Loucy (cell line): Measurements from ENCODE around the gene CPEB3.

Source experiments
- H2AFZ ChIP-seq: fragments of 200-600 bp; sonication (generic); 2 replicates; pipeline ENCODE4 v1.6.0; 2016; ENCODE audit warnings: antibody characterized with exemption, mild to moderate bottlenecking, low read length, moderate library complexity
- H3F3A ChIP-seq: fragments of 200-600 bp; 2 replicates; pipeline ENCODE4 v1.6.0; 2016; ENCODE audit warnings: antibody characterized with exemption, low read depth, mild to moderate bottlenecking
- H3K27me3 ChIP-seq: fragments of 200-600 bp; sonication (generic); 2 replicates; pipeline ENCODE4 v1.6.1; 2014; ENCODE audit warnings: low read length, mild to moderate bottlenecking; ENCODE audit not compliant: insufficient read depth, poor library complexity, severe bottlenecking
- H3K36me3 ChIP-seq: fragments of 200-600 bp; sonication (generic); 2 replicates; pipeline ENCODE4 v1.6.1; 2016; ENCODE audit warnings: low read length; ENCODE audit not compliant: insufficient read depth
- H3K4me1 ChIP-seq: fragments of 200-600 bp; sonication (generic); 2 replicates; pipeline ENCODE4 v1.5.1; 2014; ENCODE audit warnings: low read length, mild to moderate bottlenecking; ENCODE audit not compliant: insufficient read depth, poor library complexity, severe bottlenecking
- H3K4me2 ChIP-seq: fragments of 200-600 bp; sonication (generic); 2 replicates; pipeline ENCODE4 v1.6.0; 2014; ENCODE audit warnings: antibody characterized with exemption, low read length, low read depth, mild to moderate bottlenecking; ENCODE audit not compliant: poor library complexity, severe bottlenecking
- H3K4me3 ChIP-seq: fragments of 200-600 bp; sonication (generic); 2 replicates; pipeline ENCODE4 v1.5.1; 2014; ENCODE audit warnings: low read length, mild to moderate bottlenecking, mixed read lengths; ENCODE audit not compliant: poor library complexity, severe bottlenecking
- H3K79me2 ChIP-seq: fragments of 200-600 bp; sonication (generic); 2 replicates; pipeline ENCODE4 v1.6.1; 2014; ENCODE audit warnings: low read length; ENCODE audit not compliant: insufficient read depth
- H3K9ac ChIP-seq: fragments of 200-600 bp; sonication (generic); 2 replicates; pipeline ENCODE4 v1.6.0; 2014; ENCODE audit warnings: mild to moderate bottlenecking, low read depth, low read length, moderate library complexity; ENCODE audit not compliant: poor library complexity, severe bottlenecking
- H3K9me2 ChIP-seq: fragments of 200-600 bp; sonication (generic); replicated peaks from 2 replicates; pipeline ENCODE4 v1.6.1; 2016; ENCODE audit warnings: low read depth, low read length, mixed read lengths
- H3K9me3 ChIP-seq: fragments of 200-600 bp; sonication (generic); 2 replicates; pipeline ENCODE4 v1.6.1; 2014; ENCODE audit warnings: mild to moderate bottlenecking, antibody characterized with exemption, low read length, low read depth; ENCODE audit not compliant: insufficient read depth
- H4K20me1 ChIP-seq: fragments of 200-600 bp; sonication (generic); 2 replicates; pipeline ENCODE4 v1.6.0; 2014; ENCODE audit warnings: antibody characterized with exemption, low read length, mild to moderate bottlenecking; ENCODE audit not compliant: insufficient read depth, poor library complexity, severe bottlenecking
- EZH2phosphoT487 ChIP-seq: fragments of 200-600 bp; IDR thresholded peaks from 2 replicates; pipeline ENCODE4 v1.6.1; 2018; ENCODE audit warnings: antibody characterized with exemption, mild to moderate bottlenecking, moderate library complexity, borderline replicate concordance
- TF ChIP-seq, protein P1 (sequence below): fragments of 200-600 bp; sonication (generic); conservative IDR thresholded peaks from 2 replicates; pipeline ENCODE4 v1.5.1; 2014; ENCODE audit warnings: mild to moderate bottlenecking, antibody characterized with exemption, low read length

The CPEB3 gene

DNA sequence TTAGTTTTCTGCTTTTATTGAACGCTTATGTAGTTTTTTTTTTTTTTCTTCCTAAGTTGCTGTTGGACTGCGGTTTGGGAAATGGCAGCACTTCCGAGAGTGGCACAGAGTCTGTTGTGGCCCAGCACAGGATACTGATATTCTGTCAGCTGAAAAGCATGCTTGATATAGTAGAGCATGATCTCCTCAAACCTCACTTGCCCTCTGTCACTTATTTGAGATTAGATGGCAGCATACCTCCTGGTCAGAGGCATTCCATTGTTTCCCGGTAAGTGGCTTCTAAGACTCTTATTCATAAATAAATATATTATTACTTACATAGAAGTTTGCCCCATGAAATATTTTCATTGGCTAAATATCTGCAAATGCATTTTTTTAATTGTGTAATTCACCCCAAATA is 266.2 kb downstream of the CPEB3 start:
- no peak for TF ChIP-seq EZH2phosphoT487
- TF ChIP-seq, protein P1, sequence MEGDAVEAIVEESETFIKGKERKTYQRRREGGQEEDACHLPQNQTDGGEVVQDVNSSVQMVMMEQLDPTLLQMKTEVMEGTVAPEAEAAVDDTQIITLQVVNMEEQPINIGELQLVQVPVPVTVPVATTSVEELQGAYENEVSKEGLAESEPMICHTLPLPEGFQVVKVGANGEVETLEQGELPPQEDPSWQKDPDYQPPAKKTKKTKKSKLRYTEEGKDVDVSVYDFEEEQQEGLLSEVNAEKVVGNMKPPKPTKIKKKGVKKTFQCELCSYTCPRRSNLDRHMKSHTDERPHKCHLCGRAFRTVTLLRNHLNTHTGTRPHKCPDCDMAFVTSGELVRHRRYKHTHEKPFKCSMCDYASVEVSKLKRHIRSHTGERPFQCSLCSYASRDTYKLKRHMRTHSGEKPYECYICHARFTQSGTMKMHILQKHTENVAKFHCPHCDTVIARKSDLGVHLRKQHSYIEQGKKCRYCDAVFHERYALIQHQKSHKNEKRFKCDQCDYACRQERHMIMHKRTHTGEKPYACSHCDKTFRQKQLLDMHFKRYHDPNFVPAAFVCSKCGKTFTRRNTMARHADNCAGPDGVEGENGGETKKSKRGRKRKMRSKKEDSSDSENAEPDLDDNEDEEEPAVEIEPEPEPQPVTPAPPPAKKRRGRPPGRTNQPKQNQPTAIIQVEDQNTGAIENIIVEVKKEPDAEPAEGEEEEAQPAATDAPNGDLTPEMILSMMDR: no peak
- Histone ChIP-seq H3K27me3 (no peaks in the 10 kb centered on the region), H2AFZ (no peak overlapping the region), H3K4me2 (no peak overlapping the region), H3K36me3 (peaks cover 89% of the 10 kb centered on the region; the same call in 1 of the 2 replicates), H3K79me2 (no peaks in the 10 kb centered on the region), H3K9ac (no peak overlapping the region), H3K9me3 (no peaks in the 10 kb centered on the region), H3F3A (no peaks in the 10 kb centered on the region), H4K20me1 (no peaks in the 10 kb centered on the region), H3K4me1 (no peaks in the 10 kb centered on the region), H3K4me3 (no peak overlapping the region), H3K9me2 (no peaks in the 10 kb centered on the region)

DNA sequence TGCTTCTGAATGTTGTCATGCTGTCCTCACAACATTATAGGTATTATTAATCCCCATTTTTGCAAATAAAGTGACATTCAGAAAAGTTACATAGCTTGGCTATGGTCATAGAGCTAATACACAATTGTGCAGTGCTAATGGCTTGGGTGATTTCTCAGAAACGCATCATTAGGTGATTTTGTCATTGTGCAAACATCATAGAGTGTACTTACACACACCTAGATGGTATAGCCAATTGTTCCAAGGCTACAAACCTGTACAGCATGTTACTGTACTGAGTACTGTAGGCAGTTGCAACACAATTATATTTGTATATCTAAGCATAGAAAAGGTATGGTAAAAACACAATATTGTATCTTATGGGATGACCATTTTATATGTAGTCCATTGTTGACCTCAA is 276.3 kb downstream of the CPEB3 start:
- H3K9me3 ChIP-seq: no peaks in the 10 kb centered on the region
- peaks cover under 1% of the 10 kb centered on the region for H3K4me1 ChIP-seq
- H3K36me3 ChIP-seq: peaks cover 71% of the 10 kb centered on the region
- no peaks in the 10 kb centered on the region for H3K79me2 ChIP-seq
- H3K4me3 ChIP-seq: no peak overlapping the region
- H3K27me3 ChIP-seq: no peaks in the 10 kb centered on the region
- TF ChIP-seq, protein P1: no peak
- TF ChIP-seq EZH2phosphoT487: no peak
- H4K20me1 ChIP-seq: no peaks in the 10 kb centered on the region
- H3K9ac ChIP-seq: no peak overlapping the region
- H2AFZ ChIP-seq: no peak overlapping the region
- H3F3A ChIP-seq: no peaks in the 10 kb centered on the region
- no peaks in the 10 kb centered on the region for H3K9me2 ChIP-seq
- H3K4me2 ChIP-seq: no peak overlapping the region

DNA sequence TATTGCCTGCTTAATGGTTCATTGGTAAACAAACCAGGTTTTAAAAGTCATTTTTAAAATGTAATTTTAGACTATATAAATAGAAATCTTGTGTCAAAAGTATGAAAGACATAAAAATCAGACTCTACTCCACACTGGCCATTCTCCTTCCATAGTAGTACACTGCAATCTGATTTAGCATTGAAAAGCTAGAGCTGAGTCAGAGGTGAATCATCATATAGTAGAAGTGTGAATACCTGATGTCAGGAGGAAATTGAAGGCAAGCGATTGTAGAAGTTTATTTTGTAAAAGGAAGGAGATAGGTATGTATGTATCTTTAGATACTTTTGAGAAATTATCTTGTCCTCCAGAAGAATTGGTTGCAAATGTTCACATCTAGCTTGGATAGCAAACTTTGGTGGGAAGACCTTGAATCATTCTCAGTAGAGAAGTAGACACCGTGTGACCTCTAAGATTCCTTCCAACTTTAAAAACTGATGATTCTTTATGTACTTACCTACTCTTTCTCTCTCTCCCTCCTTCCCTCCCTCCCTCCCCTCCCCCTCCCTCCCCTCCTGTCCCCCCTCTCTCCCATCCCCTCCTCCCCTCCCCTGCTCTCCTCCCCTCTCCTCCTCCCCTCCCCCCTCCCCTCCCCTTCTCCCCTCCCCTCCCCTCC is 279.2 kb downstream of the CPEB3 start:
- TF ChIP-seq EZH2phosphoT487: no peak
- TF ChIP-seq, protein P1: no peak
- Histone ChIP-seq H3K79me2 (no peaks in the 10 kb centered on the region), H2AFZ (no peak overlapping the region), H3K36me3 (peaks cover 44% of the 10 kb centered on the region), H3K4me3 (no peak overlapping the region), H4K20me1 (no peaks in the 10 kb centered on the region), H3K9me3 (no peaks in the 10 kb centered on the region), H3K9me2 (no peaks in the 10 kb centered on the region), H3K4me1 (peaks cover 14% of the 10 kb centered on the region), H3F3A (no peaks in the 10 kb centered on the region), H3K9ac (no peak overlapping the region), H3K27me3 (no peaks in the 10 kb centered on the region), H3K4me2 (no peak overlapping the region)
